A204.1 (cell line): ENCODE measurements around the gene OR6C70.
"Not testable (repeated sequence)": the region's sequence is repeated elsewhere in the genome, so short reads cannot be mapped to it uniquely, and the experiment has no call there.

Experiments
- FAIRE-seq: peaks from 2 replicates; lab custom pipeline; 2012; peaks lifted over from hg19 to GRCh38; lab: Jason Lieb, UNC

Gene OR6C70

DNA sequence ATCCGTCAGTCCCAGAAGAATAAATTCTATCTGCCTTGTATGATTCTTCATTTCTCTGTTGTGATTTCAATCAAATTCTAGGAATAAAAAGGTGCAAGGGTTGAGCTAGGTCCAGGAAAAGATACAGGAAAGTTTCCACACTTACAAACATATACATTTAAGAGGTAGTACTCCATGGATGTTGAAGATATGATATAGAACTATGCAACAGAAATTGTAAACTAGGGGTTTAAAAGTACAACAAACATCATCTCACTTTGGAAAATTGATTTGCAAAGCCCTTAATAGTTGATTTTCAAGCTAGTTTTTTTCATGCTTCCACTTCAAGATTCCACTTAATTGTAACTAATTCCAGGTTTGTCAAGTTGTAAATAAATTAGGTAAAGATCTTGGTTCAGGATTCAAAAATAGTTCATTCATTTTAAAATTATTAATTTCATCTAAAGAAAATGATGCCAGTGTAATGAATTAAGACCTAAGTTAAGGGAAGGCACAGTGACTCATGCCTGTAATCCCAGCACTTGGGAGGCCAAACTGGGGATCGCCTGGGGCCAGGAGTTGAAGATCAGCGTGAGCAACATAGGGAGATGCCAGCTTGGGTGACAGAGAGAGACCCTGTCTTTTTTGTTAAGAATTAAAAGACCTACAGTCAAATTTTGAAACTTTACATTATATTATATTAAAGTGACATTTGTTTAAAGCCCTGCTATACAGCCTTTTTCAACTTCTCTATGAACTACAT is at the start of gene OR6C70:
TSS of gene OR6C70 (minus strand) at position 51 of the 742 bp plus-strand sequence. CDS start at position 51, 0 bp downstream.
- FAIRE-seq, result no peak

DNA sequence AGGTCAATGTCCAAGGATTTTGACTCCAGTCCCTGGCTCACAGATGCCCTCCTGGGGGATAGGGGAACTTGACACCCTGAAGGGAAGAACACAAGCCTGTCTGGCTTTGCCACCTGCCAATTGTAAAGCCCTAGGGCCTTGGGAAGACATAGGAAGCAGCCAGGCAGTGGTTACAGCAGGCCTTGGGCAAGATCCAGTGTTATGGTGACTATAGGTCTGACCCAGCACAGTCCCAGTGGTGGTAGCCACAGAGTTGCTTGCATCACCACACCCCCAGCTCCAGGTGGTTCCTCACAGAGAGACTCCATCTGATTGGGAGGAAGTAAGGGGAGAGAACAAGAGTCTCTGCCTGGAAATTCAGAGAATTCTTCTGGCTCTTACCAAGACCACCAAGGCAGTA is 46.5 kb upstream of the OR6C70 start:
- FAIRE-seq, result no peak

DNA sequence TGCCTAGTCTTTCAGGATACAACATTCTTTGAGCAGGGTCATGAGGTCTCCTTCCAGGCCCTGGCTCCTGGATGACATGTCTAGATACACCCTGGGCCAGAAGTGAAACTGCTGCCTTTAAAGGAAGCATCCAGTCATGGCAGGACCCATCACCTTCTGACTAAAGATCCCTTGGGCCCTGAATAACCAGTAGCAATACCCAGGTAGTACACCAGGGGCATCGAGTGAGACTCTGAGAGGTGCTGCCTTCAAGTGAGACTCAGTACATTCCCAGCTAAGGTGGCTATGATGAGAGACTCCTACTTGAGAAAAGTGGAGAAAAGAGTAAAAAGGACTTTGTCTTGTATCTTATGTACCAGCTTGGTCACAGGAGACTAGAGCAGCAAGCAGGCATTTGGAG is 45.8 kb upstream of the OR6C70 start:
- FAIRE-seq, result no peak

DNA sequence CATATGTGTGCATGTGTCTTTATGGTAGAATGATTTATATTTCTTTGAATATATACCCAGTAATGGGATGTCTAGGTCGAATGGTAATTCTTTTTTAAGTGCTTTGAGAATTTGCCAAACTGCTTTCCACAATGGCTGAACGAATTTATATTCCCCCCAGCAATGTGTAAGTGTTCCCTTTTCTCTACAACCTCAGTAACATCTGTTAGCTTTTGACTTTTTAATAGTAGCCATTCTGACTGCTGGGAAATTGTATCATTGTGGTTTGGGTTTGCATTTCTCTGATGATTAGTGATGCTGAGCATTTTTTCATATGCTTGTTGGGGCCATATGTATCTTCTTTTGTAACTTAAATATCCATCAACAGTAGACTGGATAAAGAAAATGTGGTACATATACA is 31.7 kb upstream of the OR6C70 start:
- no peak for FAIRE-seq

DNA sequence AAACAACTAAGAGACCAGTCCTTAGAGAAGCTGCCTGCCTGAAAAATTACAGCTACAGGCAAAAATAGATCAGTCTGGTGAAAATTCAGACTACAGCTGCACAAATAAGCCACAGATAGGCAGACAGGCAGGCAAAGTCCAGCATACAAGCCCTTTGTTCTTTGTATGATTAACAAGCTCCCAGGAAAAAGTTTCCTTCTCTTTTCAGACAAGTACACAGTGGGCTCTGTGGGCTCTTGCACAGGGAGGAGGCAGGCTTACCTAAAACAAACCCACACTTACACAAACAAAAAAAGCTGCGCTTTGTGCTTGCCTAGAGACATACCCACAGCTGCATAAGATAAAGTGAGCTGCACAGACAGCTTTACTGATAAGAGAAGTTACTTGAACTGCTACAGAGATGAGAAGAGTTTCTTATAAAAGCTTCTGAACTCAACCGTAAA is 29.9 kb upstream of the OR6C70 start:
- FAIRE-seq, result no peak

DNA sequence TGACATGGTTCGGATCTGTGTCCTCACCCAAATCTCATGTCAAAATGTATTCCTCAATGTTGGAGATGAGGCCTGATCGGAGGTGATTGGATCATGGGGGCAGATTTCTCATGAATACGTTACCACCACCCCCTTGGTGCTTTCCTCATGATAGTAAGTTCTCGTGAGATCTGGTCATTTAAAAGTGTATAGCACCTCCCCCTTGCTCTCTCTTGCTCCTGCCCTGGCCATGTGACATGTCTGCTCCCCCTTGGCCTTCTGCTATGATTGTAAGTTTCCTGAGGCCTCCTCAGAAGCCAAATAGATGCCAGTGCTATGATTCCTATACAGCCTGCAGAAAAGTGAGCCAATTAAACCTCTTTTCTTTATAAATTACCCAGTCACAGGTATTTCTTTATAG is 29.3 kb upstream of the OR6C70 start:
- FAIRE-seq, result no peak

DNA sequence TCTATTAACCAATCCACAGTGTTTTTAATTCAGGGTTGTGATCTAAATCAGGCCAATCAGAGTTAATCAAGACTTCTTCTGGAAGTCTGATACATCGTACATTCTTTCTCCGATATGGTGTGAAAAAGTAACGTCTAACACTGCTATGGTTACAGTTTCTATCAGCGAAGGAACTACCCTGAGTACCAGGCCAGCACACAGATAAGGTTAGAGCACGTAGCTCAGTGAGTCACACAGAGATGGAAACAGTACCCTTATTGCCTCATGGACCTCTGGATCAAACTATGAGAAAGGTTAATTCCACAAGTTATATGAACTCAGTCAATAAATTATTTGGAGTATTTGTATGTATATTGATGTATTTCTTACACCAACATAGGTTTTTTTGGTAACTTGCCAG is 25.6 kb upstream of the OR6C70 start:
- no peak for FAIRE-seq

DNA sequence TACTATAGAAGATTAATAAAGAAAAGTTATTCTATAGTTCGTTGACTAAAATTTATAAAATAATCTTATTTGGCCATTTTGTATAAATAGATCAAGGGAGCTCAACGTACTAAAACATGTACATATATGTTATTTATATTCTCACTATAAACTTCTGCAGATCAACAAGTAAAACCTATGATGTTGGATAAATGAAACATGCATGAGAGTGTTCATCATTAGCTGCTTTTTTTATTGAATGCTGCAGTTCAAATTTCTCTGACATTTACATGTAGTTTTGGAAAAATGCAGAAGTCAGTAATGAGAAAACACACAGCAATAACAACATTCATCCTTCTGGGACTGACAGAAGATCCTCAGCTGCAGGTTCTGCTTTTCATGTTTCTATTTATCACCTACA is 22.1 kb upstream of the OR6C70 start, which contains the start of gene OR6C68:
TSS of gene OR6C68 (plus strand) at position 301 of the 400 bp plus-strand sequence. CDS start at position 301, 0 bp downstream.
- FAIRE-seq, result no peak

DNA sequence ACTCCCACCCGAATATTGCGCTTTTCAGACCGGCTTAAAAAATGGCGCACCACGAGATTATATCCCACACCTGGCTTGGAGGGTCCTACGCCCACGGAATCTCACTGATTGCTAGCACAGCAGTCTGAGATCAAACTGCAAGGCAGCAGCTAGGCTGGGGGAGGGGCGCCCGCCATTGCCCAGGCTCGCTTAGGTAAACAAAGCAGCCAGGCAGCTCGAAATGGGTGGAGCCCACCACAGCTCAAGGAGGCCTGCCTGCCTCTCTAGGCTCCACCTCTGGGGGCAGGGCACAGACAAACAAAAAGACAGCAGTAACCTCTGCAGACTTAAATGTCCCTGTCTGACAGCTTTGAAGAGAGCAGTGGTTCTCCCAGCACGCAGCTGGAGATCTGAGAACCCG is 14.3 kb upstream of the OR6C70 start:
- not testable (repeated sequence) for FAIRE-seq

DNA sequence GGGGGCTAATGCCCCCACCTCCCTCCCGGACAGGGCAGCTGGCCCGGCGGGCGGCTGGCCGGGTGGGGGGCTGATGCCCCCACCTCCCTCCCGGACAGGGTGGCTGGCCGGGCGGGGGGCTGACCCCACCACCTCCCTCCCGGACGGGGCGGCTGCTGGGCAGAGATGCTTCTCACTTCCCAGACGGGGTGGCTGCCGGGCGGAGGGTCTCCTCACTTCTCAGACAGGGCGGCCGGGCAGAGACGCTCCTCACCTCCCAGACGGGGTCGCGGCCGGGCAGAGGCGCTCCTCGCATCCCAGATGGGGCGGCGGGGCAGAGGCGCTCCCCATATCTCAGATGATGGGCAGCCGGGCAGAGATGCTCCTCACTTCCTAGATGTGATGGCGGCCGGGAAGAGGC is 9.2 kb upstream of the OR6C70 start:
- not testable (repeated sequence) for FAIRE-seq

DNA sequence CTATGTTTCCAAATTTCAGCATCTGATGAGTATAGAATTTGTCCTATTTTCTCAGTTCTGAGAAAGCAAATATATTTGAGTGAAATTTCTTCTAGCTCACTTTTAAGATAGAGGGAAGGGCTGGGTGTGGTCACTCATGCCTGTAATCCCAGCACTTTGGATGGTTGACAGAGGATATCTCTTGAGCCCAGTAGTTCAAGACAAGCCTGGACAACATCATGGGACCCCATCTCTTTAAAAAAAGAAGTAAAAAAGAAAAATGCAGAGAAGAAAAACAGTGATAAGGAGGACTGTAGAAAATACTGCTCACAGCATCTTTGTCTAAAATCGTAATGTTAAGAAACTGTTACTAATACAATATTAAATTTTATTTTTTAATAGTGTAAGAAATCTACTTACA is 2.3 kb upstream of the OR6C70 start:
- no peak for FAIRE-seq

DNA sequence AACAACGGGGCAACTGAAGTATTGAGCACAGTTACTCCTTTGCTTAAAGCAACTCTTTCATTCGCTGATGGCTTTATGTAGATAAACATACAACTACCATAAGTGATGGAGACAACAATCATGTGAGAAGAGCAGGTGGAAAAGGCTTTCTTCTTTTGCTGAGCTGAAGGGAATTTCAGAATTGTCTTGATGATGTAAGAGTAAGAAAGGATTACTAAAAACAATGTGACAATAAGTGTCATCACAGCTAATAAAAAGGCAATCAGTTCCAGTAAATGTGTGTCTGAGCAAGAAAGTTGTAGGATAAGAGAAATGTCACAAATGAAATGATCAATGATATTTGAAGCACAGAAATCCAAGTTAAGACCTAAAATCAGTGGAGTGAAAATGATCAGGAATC is 647 bp downstream of the OR6C70 start:
- no peak for FAIRE-seq

DNA sequence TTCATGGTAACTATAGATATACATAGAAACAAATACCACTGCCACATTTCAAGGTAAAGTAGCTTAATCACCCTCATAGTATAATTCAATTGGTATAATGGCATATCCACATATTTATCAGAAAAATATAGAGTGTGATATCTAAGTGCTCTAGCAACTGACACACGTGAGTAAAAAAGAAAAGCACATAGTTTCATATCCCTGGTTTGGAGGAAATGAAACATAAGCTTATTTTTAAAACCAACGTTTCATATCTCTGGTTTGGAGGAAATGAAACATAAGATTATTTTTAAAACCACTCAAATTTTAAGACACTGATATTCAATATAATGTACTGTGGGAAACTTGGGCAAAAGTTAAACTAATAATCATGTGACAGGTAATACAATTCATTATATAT is 2.1 kb downstream of the OR6C70 start:
- no peak for FAIRE-seq

DNA sequence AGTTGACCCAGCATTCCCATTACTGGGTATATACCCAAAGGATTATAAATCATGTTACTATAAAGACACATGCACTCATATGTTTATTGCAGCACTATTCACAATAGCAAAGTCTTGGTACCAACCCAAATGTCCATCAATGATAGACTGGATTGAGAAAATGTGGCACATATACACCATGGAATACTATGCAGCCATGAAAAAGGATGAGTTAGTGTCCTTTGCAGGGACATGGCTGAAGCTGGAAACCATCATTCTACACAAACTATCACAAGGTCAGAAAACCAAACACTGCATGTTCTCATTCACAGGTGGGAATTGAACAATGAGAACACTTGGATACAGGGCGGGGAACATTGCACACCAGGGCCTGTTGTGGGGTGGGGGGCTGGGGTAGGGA is 5.0 kb downstream of the OR6C70 start:
- not testable (repeated sequence) for FAIRE-seq

DNA sequence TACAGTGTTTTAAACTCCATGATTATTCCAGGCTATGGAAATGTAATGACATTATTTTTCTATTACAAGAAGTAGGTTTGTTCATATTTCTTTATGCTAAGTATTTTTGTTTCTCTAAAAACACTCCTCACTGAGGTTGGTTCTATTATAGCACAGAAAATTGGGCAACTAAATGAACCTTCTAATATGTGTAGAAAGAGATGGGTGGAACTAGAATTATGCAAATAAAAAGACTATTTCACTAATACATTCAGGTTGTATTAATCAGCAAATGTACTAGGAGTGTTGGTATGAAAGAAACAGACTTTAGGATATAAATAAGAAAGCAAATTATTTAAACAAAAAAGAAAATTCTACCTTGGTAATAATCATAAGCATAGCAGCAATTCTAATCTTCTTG is 21.1 kb downstream of the OR6C70 start:
- FAIRE-seq, result no peak

DNA sequence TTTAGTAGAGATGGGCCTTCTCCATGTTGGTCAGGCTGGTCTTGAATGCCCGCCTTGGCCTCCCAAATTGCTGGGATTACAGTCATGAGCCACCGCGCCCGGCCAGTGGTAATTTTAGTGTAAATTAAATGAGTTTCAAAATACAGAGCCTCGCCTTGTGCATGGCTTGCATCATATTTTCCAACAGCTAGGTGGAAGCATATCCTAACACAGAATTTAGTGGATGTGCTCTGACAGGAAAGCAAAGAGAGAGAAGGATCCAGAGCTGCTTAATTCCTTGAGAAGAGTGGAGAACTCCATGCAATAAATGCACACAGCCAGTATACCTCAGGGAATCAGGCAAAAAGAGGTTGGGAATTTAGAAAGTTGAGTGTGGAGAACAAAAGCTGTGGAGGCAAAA is 23.6 kb downstream of the OR6C70 start:
- no peak for FAIRE-seq

DNA sequence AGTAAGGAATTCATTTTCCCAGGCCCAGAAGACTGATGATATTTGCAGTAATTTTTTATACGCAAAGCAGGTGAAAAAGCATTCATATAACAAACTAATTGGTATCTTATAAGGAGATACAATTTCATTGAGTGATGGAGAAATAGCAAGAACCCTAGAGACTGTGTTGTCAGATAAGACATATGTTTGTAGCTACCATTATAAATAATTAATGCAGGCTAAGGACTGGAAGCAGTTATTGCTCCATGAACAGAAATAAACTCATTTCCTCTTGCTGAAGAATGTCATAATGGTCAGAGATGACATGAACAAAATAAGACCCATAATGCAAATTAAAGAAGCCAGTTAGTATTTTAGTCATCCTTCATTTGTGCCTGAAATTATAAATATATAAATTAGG is 24.6 kb downstream of the OR6C70 start:
- no peak for FAIRE-seq

DNA sequence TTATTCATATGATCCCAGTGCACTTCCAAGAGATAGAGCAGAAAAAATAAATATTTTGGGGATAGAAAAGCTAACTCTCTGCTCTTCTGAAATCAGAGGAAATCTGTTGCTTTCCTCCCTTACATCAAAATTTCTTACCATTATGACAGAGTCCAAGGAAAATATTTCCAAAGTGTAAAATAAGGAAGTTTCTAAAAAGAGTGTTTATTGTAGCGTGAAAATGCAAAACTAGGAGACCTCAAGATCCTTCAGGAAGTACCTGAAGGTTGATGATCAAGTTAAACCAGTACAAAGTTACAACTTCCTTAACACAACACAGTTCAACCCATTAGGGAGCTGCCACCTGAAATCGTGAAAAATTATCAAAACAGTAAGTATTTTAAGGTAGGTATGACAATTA is 26.2 kb downstream of the OR6C70 start, which contains the start of gene OR6C2:
TSS of gene OR6C2 (plus strand) at position 301 of the 400 bp plus-strand sequence. CDS start 8,138 bp downstream, outside the sequence.
- no peak for FAIRE-seq

DNA sequence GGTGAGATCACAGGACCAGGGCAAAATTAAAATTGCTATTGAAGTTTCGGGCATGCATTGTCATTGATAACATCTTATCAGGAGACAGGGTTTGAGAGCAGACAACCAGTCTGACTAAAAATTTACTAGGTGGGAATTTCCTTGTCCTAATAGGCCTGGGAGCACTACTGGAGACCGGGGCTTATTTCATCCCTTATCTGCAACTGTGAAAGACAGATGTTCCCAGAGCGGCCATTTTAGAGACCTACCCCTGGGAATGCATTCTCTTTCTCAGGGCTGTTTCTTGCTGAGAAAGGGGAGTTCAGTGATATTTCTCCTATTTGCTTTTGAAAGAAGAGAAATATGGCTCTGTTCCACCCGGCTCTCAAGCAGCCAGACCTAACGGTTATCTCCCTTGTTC is 28.7 kb downstream of the OR6C70 start:
- FAIRE-seq, result not testable (repeated sequence)

DNA sequence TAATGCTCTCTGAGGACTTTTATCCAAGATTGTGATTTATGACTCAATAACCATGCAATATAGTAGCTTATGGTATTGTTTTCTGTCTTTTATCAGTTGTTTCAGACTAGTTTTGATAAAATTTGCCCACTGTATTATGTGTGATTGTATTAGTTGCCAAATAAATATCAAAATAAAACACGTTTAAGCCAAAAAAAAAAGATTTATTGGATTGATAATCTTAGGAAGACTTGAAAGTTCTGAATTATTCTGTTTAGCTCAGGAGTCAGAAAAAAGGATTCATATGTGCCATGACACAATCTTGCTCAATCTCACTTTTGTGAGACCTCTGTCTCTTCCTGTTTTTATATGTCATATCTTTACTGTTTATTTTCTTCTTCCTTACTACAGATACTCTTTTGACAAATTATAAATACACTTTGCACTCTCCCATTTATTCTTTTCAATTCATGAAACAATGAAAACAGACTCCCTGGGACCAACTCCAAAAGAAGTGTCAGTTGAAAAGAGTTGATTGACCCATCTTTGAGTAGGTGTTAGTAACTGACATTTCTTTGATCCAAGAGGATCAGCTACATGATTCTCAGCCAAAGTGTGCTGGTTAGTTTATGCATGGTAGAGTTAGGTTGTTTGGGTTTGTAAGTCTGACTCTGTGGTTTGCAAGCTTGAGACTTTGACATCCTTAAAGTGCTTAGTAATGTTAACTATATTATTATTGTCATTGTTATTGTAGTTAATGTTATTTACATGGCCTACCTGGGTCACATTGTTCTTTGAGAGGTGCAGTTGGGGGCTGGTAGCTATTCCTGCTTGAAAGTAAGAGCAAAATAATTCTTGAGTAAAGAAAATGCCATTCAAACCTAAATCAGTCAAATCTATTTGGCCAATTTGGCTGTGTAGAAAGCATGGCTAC is 41.4 kb downstream of the OR6C70 start:
- FAIRE-seq, result no peak

DNA sequence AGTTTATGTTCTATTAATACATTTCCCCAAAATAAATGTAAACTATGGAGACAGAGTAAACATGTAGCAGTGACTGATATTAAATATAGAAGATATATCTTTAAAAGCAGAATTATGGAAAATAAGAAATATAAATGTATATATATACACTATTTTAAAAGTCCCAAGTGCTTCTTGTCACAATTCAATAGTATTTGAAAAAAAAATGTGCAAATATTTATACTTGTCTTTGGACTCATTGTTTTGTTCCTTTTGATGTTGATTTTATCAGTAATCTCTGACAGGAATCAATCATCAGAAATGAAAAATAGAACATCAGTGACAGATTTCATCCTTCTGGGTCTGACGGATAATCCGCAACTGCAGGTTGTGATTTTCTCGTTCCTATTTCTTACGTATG is 44.0 kb downstream of the OR6C70 start, which contains the start of gene OR6C76:
TSS of gene OR6C76 (plus strand) at position 301 of the 400 bp plus-strand sequence. CDS start at position 301, 0 bp downstream.
- FAIRE-seq, result no peak

DNA sequence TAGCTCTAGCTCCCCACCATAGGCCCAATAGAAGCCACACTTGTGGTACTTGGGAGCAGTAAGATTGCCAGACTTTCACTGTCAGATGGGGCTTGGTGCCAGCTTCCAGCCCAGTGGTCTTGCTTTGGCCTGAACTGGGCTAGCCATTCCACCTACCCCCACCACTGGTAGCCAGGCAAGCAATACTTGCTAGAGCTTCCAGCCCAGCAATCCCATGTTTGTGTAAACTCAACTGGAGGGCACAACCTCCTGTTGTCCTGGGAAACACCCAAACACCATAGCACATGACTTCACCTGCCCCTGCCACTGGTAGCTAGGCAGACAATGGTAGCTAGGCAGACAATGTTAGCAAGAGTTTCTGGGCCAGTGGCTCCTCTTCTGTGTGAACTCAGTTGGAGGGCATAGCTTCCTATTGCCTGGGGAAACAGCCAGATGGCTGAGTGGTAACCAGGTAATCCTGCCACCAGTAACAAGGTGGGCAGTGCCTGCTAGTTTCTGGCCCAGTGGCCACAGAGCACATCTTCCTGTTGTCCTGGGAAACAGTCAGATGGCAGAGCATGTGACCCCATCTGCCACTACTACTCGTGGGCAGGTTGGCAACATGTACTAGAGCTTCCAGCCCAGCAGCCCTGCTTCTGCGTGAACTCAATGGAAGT is 49.5 kb downstream of the OR6C70 start:
- no peak for FAIRE-seq
